IMR-90 (cell line): Measurements from ENCODE around the gene MALAT1. TPM values are rescaled to one million over a fixed set of nuclear protein-coding genes. Genes with fewer than 3 reads are reported as not detected.
"Not testable (repeated sequence)": the region's sequence is repeated elsewhere in the genome, so short reads cannot be mapped to it uniquely, and the experiment has no call there.

Experiments
- ATAC-seq: fragments of 200-7000 bp; cut with Tn5 transposase; 2 replicates; pipeline ENCODE4 v1.9.1; 2020; ENCODE audit warnings: low read depth, mild to moderate bottlenecking, moderate library complexity
- BruUV-seq: library from RNA; stranded (reverse); fragments of 400-500 nt; replicated peaks from 2 replicates; lab custom pipeline; 2021; lab: Mats Ljungman, UMichigan
- CTCF ChIA-PET: fragments of 300-600 bp; formaldehyde crosslinking; extraction: SDS; loops from one replicate; lab custom pipeline; 2021; ENCODE audit warnings: antibody characterized with exemption; lab: Yijun Ruan, JAX
- POLR2A ChIA-PET: fragments of 300-600 bp; sonication (Branson Sonifier 250); formaldehyde crosslinking; loops from one replicate; lab custom pipeline; 2022; ENCODE audit warnings: antibody characterized with exemption; ENCODE audit not compliant: unreplicated experiment; lab: Charles Lee
- DNase-seq: peaks from one replicate; pipeline ENCODE4 v3.0.0; 2013
- H2AFZ ChIP-seq: replicated peaks from 2 replicates; pipeline ENCODE3; 2013; ENCODE audit warnings: low read length, mild to moderate bottlenecking; ENCODE audit not compliant: poor library complexity
- H2AK5ac ChIP-seq: 2 replicates; pipeline ENCODE4 v1.6.1; 2013; ENCODE audit warnings: low read depth, low read length, inconsistent platforms
- H2AK9ac ChIP-seq: replicated peaks from 2 replicates; pipeline ENCODE3; 2013; ENCODE audit warnings: mild to moderate bottlenecking, low read depth, low read length, moderate library complexity; ENCODE audit not compliant: poor library complexity
- H2BK120ac ChIP-seq: 2 replicates; pipeline ENCODE4 v1.6.1; 2013; ENCODE audit warnings: low read depth, low read length, inconsistent platforms
- H2BK15ac ChIP-seq: 3 replicates; pipeline ENCODE4 v1.6.1; 2013; ENCODE audit warnings: low read depth, low read length, inconsistent platforms
- H2BK20ac ChIP-seq: 2 replicates; pipeline ENCODE4 v1.6.1; 2013; ENCODE audit warnings: low read depth, mild to moderate bottlenecking, inconsistent platforms, low read length, moderate library complexity
- H2BK5ac ChIP-seq: 2 replicates; pipeline ENCODE4 v1.6.1; 2013; ENCODE audit warnings: mild to moderate bottlenecking, low read depth, low read length, inconsistent platforms; ENCODE audit not compliant: poor library complexity, severe bottlenecking
- H3K14ac ChIP-seq: replicated peaks from 2 replicates; pipeline ENCODE4 v1.6.1; 2013; ENCODE audit warnings: low read depth, low read length, inconsistent platforms
- H3K18ac ChIP-seq: 2 replicates; pipeline ENCODE4 v1.6.1; 2013; ENCODE audit warnings: low read depth, low read length, control low read depth
- H3K23ac ChIP-seq: 2 replicates; pipeline ENCODE4 v1.6.1; 2013; ENCODE audit warnings: low read depth, low read length, inconsistent platforms
- H3K27ac ChIP-seq: 2 replicates; pipeline ENCODE4 v1.5.1; 2013; ENCODE audit warnings: mild to moderate bottlenecking, control low read depth, low read length; ENCODE audit not compliant: insufficient read depth
- H3K27me3 ChIP-seq: 2 replicates; pipeline ENCODE4 v1.6.1; 2013; ENCODE audit warnings: low read length; ENCODE audit not compliant: control insufficient read depth, insufficient read depth
- H3K36me3 ChIP-seq: 2 replicates; pipeline ENCODE4 v1.6.1; 2013; ENCODE audit warnings: low read length, mixed read lengths; ENCODE audit not compliant: control insufficient read depth, insufficient read depth
- H3K4ac ChIP-seq: 2 replicates; pipeline ENCODE4 v1.6.1; 2013; ENCODE audit warnings: low read depth, low read length, inconsistent platforms
- H3K4me1 ChIP-seq: 2 replicates; pipeline ENCODE4 v1.6.1; 2013; ENCODE audit warnings: low read length, mixed read lengths; ENCODE audit not compliant: control insufficient read depth, insufficient read depth
- H3K4me2 ChIP-seq: 2 replicates; pipeline ENCODE4 v1.6.1; 2013; ENCODE audit warnings: low read depth, mild to moderate bottlenecking, control low read depth, low read length, moderate library complexity
- H3K4me3 ChIP-seq: 2 replicates; pipeline ENCODE4 v1.5.1; 2013; ENCODE audit warnings: low read depth, mild to moderate bottlenecking, control low read depth, low read length, moderate library complexity; ENCODE audit not compliant: insufficient read depth
- H3K56ac ChIP-seq: 2 replicates; pipeline ENCODE4 v1.6.1; 2013; ENCODE audit warnings: low read length, inconsistent platforms; ENCODE audit not compliant: insufficient read depth; ENCODE audit errors: extremely low read depth
- H3K79me1 ChIP-seq, 2 experiments: 2 replicates each; pipeline ENCODE4 v1.6.1; 2013; ENCODE audit warnings: low read length in 2 of 2, inconsistent platforms in 1 of 2, low read depth in 1 of 2
- H3K9ac ChIP-seq: 2 replicates; pipeline ENCODE4 v1.6.1; 2013; ENCODE audit warnings: low read depth, low read length, control low read depth
- H3K9me1 ChIP-seq: 2 replicates; pipeline ENCODE4 v1.6.1; 2013; ENCODE audit warnings: low read length, inconsistent platforms; ENCODE audit not compliant: insufficient read depth
- H3K9me3 ChIP-seq: 2 replicates; pipeline ENCODE4 v1.6.1; 2013; ENCODE audit warnings: low read length; ENCODE audit not compliant: control insufficient read depth, insufficient read depth
- H4K20me1 ChIP-seq: 2 replicates; pipeline ENCODE4 v1.6.1; 2013; ENCODE audit warnings: low read length, inconsistent platforms; ENCODE audit not compliant: insufficient read depth
- H4K5ac ChIP-seq: 2 replicates; pipeline ENCODE4 v1.6.1; 2013; ENCODE audit warnings: mild to moderate bottlenecking, low read depth, low read length, control low read depth
- H4K8ac ChIP-seq, 2 experiments: 2 replicates each; pipeline ENCODE4 v1.6.1; 2013; ENCODE audit warnings: low read depth in 2 of 2, low read length in 2 of 2, control low read depth in 1 of 2, inconsistent platforms in 1 of 2
- H4K91ac ChIP-seq: 2 replicates; pipeline ENCODE4 v1.6.1; 2013; ENCODE audit warnings: low read depth, low read length, inconsistent platforms; ENCODE audit not compliant: insufficient read depth
- CEBPB ChIP-seq: IDR thresholded peaks from 2 replicates; pipeline ENCODE4 v1.6.1; 2012; ENCODE audit warnings: low read depth, low read length, improper control_type of control experiment
- WGBS, 2 experiments: methylation state at CpG; one replicate each; pipeline versions ENCODE4 v1.1.5 to v1.1.7; 2013; ENCODE audit warnings: missing lambda C conversion rate in 2 of 2; ENCODE audit not compliant: insufficient read length in 1 of 2; ENCODE audit errors: extremely low coverage in 2 of 2; 5-methylcytosine and 5-hydroxymethylcytosine counted together
- dilution Hi-C: fragments of 300-500 bp; cut with HindIII; formaldehyde crosslinking; loops from one replicate; pipeline ENCODE4 v1.14.3; 2018; ENCODE audit warnings: low sequenced_read_pairs; ENCODE audit not compliant: unreplicated experiment
- in situ Hi-C: fragments of 300-500 bp; cut with MboI; formaldehyde crosslinking; loops from 3 replicates; pipeline ENCODE4 v1.14.3; 2019; ENCODE audit warnings: low sequenced_read_pairs, inconsistent platforms, mixed read lengths
- intact Hi-C: fragments of 100-400 bp; cut with micrococcal nuclease; formaldehyde crosslinking; loops from 2 replicates; pipeline ENCODE4 v1.10.0; 2022
- polyA plus RNA-seq, 3 experiments: library from polyadenylated mRNA; depleted of rRNA; stranded (reverse); fragments of >200 nt; gene quantifications; 2 replicates each; pipeline ENCODE4 v1.2.3, GENCODE V29; 2012; ENCODE audit warnings: low replicate concordance in 1 of 3
- total RNA-seq: library from RNA; depleted of rRNA; stranded (reverse); fragments of >200 nt; gene quantifications from 2 replicates; pipeline ENCODE4 v1.2.3, GENCODE V29; 2012

Gene MALAT1
- total and polyA plus RNA-seq, 2 of the 4 experiments (the other 2 are of a cell fraction), result 636 to 3,569 TPM

GRCh38 chr11:65472588-65473277, 26.1 kb upstream of the MALAT1 start:
- CTCF ChIA-PET, result interaction anchor here (0.8 to 2.8 kb wide), 5 partner anchors 11 to 38 kb away, joined by 3 to 10 read pairs (median 8); no protein-coding TSS in a partner anchor
- peak; percentile 9; the same call in 1 of the 2 replicates for TF ChIP-seq CEBPB
- in situ Hi-C loops, result loop anchor here (5.0 kb wide), 1 partner anchor 35 kb away; no protein-coding TSS in a partner anchor

More at GRCh38 chr11:65472588-65473277, 26.1 kb upstream of the MALAT1 start:
- H3K56ac ChIP-seq, H4K5ac ChIP-seq, H3K9ac ChIP-seq, H2AFZ ChIP-seq, ATAC-seq, BruUV-seq, H3K23ac ChIP-seq, DNase-seq, H4K20me1 ChIP-seq, H2AK9ac ChIP-seq, H3K36me3 ChIP-seq, H3K18ac ChIP-seq, H3K27me3 ChIP-seq, H3K9me3 ChIP-seq, dilution Hi-C loops: not testable (repeated sequence)
- Histone ChIP-seq H3K4me1 (peaks cover 14% of the 10 kb centered on the region), H3K79me1 (peaks cover 6 to 62% of the 10 kb centered on the region in 2 experiments; a peak in 3 of 4 replicates), H2AK5ac (peak overlapping the region; percentile 97; the same call in 1 of the 2 replicates), H2BK120ac (peak overlapping the region; percentile 83; the same call in 1 of the 2 replicates), H4K8ac (peak overlapping the region in 1 of 2 experiments; percentile 27; a peak in 1 of 4 replicates), H3K4me3 (peak overlapping the region; percentile 13; the same call in 1 of the 2 replicates), H2BK5ac (peak overlapping the region; percentile 81), H4K91ac (peak overlapping the region; percentile 54; the same call in 1 of the 2 replicates), H3K4ac (peak overlapping the region; percentile 85), H2BK15ac (peak overlapping the region; percentile 91; the same call in 1 of the 3 replicates), H2BK20ac (peak overlapping the region; percentile 81; the same call in 1 of the 2 replicates), H3K14ac (peak overlapping the region; percentile 79; the same call in 1 of the 2 replicates), H3K9me1 (peaks cover 14% of the 10 kb centered on the region), H3K4me2 (peak overlapping the region; percentile 37), H3K27ac (peak overlapping the region; percentile 69; the same call in 1 of the 2 replicates)
- intact Hi-C loops, result loop anchor here (5.0 kb wide), 1 partner anchor 35 kb away; no protein-coding TSS in a partner anchor
- POLR2A ChIA-PET, result interaction anchor here (0.6 to 3.3 kb wide), 8 partner anchors 16 to 49 kb away, joined by 3 to 74 read pairs (median 4); partner anchors contain the start of gene MALAT1
- WGBS, 2 experiments, result 100% methylated on average over 4 of the region's 14 CpGs; no CpG with 5 or more reads in 1 of the 2 experiments
